Left lung (tissue), 10 donors: ENCODE data around the gene SLC38A10. TPM values are rescaled to one million over a fixed set of nuclear protein-coding genes. Genes with fewer than 3 reads are reported as not detected.

ENCODE experiments used
- ATAC-seq: fragments of 200-7000 bp; cut with Tn5 transposase; one replicate; pipeline ENCODE4 v1.9.1; 2020; ENCODE audit warnings: moderate library complexity
- DNase-seq, 4 donors: peaks; one replicate each; pipeline ENCODE4 v3.0.0-alpha.2; 2013 to 2020
- H3K27ac ChIP-seq, 2 donors: fragments of 200-600 bp; sonication (generic) in 1 of 2; one replicate each; pipeline versions ENCODE4 v1.5.0 to v1.8.0; 2020 to 2021
- H3K27me3 ChIP-seq, 2 donors: fragments of 200-600 bp; sonication (generic) in 1 of 2; one replicate each; pipeline versions ENCODE4 v1.5.0 to v1.8.0; 2020 to 2021
- H3K36me3 ChIP-seq, 2 donors: fragments of 200-600 bp; sonication (generic) in 1 of 2; one replicate each; pipeline versions ENCODE4 v1.5.0 to v1.8.0; 2020 to 2021
- H3K4me1 ChIP-seq, 2 donors: fragments of 200-600 bp; one replicate each; pipeline ENCODE4 v1.8.0; 2021
- H3K4me3 ChIP-seq, 2 donors: fragments of 200-600 bp; sonication (generic) in 1 of 2; one replicate each; pipeline versions ENCODE4 v1.5.0 to v1.8.0; 2020 to 2021; ENCODE audit warnings: mild to moderate bottlenecking in 1 of 2
- H3K9me3 ChIP-seq, 2 donors: fragments of 200-600 bp; sonication (generic) in 1 of 2; one replicate each; pipeline versions ENCODE4 v1.5.0 to v1.8.0; 2020 to 2021
- intact Hi-C, 2 donors: fragments of 100-400 bp; cut with DNase I; formaldehyde crosslinking; loops; one replicate each; pipeline versions ENCODE4 v1.11.2 to v1.14.2; 2022
- polyA plus RNA-seq, 6 donors: library from polyadenylated mRNA; unstranded; fragments of 120-200 nt; gene quantifications; one replicate each; pipeline ENCODE4 v1.2.1, GENCODE V29; 2013; ENCODE audit not compliant: insufficient read length in 6 of 6
- total RNA-seq, 2 donors: library from RNA; stranded (reverse); fragmentation: NEBNext Ultra II Directional; extraction: Animal tissue kit (Norgen Biotek cat#: 25700); gene quantifications; one replicate each; pipeline ENCODE4 v1.2.1, GENCODE V29; 2021
- TF ChIP-seq, protein P1 (sequence below), 2 donors: fragments of 200-600 bp; sonication (generic) in 1 of 2; IDR thresholded peaks; one replicate each; pipeline versions ENCODE4 v1.5.0 to v1.8.0; 2021; ENCODE audit warnings: antibody characterized with exemption in 2 of 2
- donor health status: DM: no; HTN: yes; CAD: no.
- donor health status: DM: no; HTN: no; CAD: no.

Gene SLC38A10
- total and polyA plus RNA-seq, 8 donors: 48.4 to 109 (median 63.0) TPM

DNA sequence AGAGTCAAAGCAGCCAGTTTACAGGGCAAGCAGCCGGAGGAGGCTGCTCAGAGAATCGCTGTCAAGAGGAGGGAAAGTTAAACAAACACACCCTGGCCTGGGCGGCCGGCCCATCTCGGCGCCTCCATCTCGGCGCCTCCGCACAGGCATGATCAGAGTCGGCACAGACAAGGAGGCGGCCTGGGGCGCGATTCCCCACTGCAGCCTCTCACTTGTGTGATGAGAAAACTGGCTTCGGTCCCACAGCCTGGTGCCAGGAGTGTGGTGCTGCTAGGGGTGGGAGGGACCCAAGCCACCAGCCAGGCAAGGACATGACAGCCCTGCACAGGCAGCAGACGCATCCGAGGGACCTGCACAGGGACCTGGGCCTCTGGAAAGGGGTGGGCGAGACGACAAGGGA, 17.7 kb downstream of the SLC38A10 start:
- H3K36me3 ChIP-seq: peaks cover 0 to 97% of the 10 kb centered on the region in 2 donors
- no peaks in the 10 kb centered on the region for H3K9me3 ChIP-seq
- no peak overlapping the region for H3K4me3 ChIP-seq
- peaks cover 8 to 35% of the 10 kb centered on the region in 2 donors for H3K4me1 ChIP-seq
- ATAC-seq: peak; percentile 94
- intact Hi-C loops: no loop called here
- peak overlapping the region; percentile 19 to 48 for H3K27ac ChIP-seq
- DNase-seq: peak; percentile 70 to 86 (median 82)
- no peaks in the 10 kb centered on the region for H3K27me3 ChIP-seq
- TF ChIP-seq, protein P1, sequence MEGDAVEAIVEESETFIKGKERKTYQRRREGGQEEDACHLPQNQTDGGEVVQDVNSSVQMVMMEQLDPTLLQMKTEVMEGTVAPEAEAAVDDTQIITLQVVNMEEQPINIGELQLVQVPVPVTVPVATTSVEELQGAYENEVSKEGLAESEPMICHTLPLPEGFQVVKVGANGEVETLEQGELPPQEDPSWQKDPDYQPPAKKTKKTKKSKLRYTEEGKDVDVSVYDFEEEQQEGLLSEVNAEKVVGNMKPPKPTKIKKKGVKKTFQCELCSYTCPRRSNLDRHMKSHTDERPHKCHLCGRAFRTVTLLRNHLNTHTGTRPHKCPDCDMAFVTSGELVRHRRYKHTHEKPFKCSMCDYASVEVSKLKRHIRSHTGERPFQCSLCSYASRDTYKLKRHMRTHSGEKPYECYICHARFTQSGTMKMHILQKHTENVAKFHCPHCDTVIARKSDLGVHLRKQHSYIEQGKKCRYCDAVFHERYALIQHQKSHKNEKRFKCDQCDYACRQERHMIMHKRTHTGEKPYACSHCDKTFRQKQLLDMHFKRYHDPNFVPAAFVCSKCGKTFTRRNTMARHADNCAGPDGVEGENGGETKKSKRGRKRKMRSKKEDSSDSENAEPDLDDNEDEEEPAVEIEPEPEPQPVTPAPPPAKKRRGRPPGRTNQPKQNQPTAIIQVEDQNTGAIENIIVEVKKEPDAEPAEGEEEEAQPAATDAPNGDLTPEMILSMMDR (IDR thresholded peaks at IDR 0.05): no peak

DNA sequence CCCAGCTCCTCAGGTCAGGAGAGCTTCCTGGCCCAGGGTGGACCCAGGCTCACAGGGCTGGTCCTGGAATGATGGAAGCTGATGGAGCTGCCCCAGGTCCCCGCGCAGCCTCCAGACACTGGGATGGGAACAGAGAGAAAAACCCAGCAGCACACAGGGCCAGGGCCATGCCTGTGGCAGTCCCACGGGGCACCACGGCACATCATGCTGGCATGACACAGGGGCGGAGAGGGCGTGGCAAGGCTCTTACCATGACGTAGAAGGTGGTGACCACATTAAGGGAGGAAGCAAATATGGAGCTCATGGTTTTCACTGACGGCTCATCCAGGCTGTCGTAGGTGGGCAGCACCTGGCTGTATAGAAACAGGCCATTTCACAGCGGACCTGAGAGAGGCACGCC, 18.3 kb downstream of the SLC38A10 start:
- peaks cover 0 to 97% of the 10 kb centered on the region in 2 donors for H3K36me3 ChIP-seq
- peaks cover 8 to 41% of the 10 kb centered on the region in 2 donors for H3K4me1 ChIP-seq
- TF ChIP-seq, protein P1 (IDR thresholded peaks at IDR 0.05): no peak
- H3K4me3 ChIP-seq: no peak overlapping the region
- intact Hi-C loops: no loop called here
- no peak for ATAC-seq
- H3K27ac ChIP-seq: peak overlapping the region in 1 of 2 donors; percentile 48
- peak in 1 of 4 donors; percentile 69 for DNase-seq
- H3K9me3 ChIP-seq: no peaks in the 10 kb centered on the region
- H3K27me3 ChIP-seq: no peaks in the 10 kb centered on the region

DNA sequence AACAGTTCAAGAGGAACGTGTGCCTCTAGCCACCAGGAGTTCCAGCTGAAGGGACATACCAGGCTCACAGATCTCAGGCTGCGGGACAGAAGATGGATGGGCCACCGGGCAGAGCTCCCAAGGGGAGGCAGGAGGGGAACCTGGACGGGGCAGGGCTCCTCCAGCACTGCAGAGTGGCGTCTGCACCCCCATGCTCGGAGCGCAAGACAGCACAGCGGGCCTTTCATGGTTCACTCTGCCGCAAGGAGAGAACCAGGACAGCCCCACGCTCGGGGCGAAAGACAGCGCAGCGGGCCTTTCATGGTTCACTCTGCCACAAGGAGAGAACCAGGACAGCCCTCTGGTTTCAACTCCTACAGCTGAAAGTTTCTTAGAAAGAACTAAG, 20.6 kb downstream of the SLC38A10 start:
- peak in 1 of 4 donors; percentile 51 for DNase-seq
- Histone ChIP-seq H3K36me3 (peaks cover 0 to 97% of the 10 kb centered on the region in 2 donors), H3K4me1 (peaks cover 8 to 50% of the 10 kb centered on the region in 2 donors), H3K4me3 (no peak overlapping the region), H3K9me3 (no peaks in the 10 kb centered on the region), H3K27ac (no peak overlapping the region), H3K27me3 (no peaks in the 10 kb centered on the region)
- ATAC-seq: no peak
- intact Hi-C loops: no loop called here
- TF ChIP-seq, protein P1 (IDR thresholded peaks at IDR 0.05): no peak

DNA sequence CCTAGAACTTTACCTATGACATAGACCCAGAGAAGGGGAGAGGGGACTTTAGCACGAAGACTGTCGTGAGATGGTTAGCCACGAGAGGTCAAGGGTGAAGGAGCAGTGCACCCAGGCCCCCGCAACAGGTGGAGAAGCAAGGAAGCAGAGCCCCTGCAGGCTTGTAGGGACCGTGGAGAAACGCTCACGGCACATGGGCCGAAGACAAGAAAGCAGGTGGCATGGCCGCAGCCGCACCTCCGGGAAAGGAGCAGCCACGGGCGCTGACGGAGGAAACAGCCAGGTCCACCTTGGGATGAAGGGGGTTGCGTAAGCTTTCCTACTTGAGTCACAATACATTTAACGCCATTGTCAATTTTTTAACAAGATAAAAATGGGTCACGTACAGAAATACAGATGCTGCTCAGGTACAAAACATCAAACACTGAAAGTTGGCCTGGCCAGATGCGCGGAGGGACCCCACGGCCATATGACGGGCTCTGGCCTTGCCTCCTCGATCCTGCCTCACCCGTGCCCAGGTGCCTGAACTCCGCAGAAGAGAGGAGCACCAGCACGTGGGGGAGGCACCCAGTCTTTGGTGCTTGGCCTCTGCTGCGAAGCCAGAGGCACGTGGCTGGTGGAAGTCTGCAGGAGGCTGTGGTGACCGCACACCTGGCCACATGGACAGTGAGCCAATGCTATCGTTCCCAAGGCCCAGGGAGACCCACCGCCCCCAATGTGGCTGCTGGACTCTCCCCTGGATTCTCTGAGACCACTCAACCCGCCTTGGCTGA, 21.2 kb downstream of the SLC38A10 start:
- Histone ChIP-seq H3K4me3 (no peak overlapping the region), H3K27ac (peak overlapping the region in 1 of 2 donors; percentile 76), H3K4me1 (peaks cover 8 to 50% of the 10 kb centered on the region in 2 donors), H3K36me3 (peaks cover 0 to 97% of the 10 kb centered on the region in 2 donors), H3K27me3 (no peaks in the 10 kb centered on the region), H3K9me3 (no peaks in the 10 kb centered on the region)
- intact Hi-C loops: no loop called here
- ATAC-seq: no peak
- peak in 1 of 4 donors; percentile 61 for DNase-seq
- TF ChIP-seq, protein P1 (IDR thresholded peaks at IDR 0.05): no peak

DNA sequence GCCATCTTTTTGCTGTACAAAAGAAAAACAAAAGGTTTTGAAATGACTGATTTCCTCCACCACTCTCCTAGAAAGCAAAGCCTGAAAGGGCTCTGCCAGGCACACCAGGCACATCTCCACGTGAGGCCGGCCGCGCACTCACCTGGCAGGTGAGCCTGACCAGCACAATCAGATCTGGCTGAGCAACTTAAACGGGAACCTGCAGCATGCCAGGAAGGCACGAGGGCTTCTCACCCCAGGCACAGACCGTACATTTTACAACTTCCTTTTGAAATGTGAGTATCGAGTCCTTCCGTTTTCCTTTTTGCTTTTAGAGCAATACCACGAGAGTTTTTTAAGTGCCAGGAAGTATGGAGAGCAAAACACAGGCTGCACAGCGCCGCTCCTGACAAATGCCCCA, 22.5 kb downstream of the SLC38A10 start:
- Histone ChIP-seq H3K36me3 (peaks cover 0 to 98% of the 10 kb centered on the region in 2 donors), H3K4me3 (no peak overlapping the region), H3K27ac (peak overlapping the region in 1 of 2 donors; percentile 76), H3K4me1 (peaks cover 7 to 46% of the 10 kb centered on the region in 2 donors), H3K9me3 (no peaks in the 10 kb centered on the region), H3K27me3 (no peaks in the 10 kb centered on the region)
- intact Hi-C loops: no loop called here
- peak; percentile 17 for ATAC-seq
- DNase-seq: peak in 1 of 4 donors; percentile 80
- TF ChIP-seq, protein P1 (IDR thresholded peaks at IDR 0.05): no peak
